PC-9 (cell line): ENCODE measurements around the gene PDP2.

Experiments
- CTCF ChIP-seq: fragments of 200-600 bp; sonication (generic); conservative IDR thresholded peaks from 2 replicates; pipeline ENCODE4 v1.6.1; 2017; ENCODE audit warnings: mixed run types, antibody characterized with exemption, mild to moderate bottlenecking, moderate library complexity
- EZH2 ChIP-seq: fragments of 200-600 bp; sonication (generic); IDR thresholded peaks from 2 replicates; pipeline ENCODE4 v1.8.0; 2017; ENCODE audit warnings: antibody characterized with exemption, low read depth

- TF ChIP-seq CTCF (no peak), EZH2 (no peak)
Observed at GRCh38 chr16:66841366-66841765, 38.9 kb upstream of the PDP2 start.
